ENCODE data around the gene CTSV. TPM values are rescaled to one million over a fixed set of nuclear protein-coding genes. Genes with fewer than 3 reads are reported as not detected.
A peak's percentile ranks its signal among the peaks of the same experiment; 100 is the strongest.

Gene CTSV
- total RNA-seq, 1 experiment from 2014 or later: 11.4 TPM

DNA sequence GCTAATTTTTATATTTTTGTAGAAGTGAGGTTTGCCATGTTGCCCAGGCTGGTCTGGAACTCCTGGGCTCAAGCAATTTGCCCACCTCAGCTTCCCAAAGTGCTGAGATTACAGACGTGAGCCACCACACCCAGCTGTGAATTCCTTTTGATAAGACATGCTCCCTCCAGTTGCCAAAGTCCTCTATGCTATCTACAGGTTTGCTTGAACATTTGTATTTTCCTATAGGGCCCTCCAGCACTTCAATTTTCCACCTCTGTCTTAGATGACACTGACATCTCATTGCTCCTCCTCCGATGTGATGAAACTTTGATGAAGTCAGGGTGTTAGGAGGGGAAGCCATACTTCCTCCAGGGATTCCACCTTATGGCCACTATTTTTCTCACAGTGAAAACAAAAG, 25.2 kb upstream of the CTSV start:
- no peak for TF ChIP-seq CTCF (conservative IDR thresholded peaks at IDR 0.05; ENCODE audit: low read depth, low read length)
- no peak for TF ChIP-seq EZH2 (IDR thresholded peaks at IDR 0.05; ENCODE audit: low read length, unreplicated experiment)
- intact Hi-C loops (cut with micrococcal nuclease): loop anchor here (5.0 kb wide), 1 partner anchor 43 kb away; no protein-coding TSS in a partner anchor
- DNase-seq (no peak), ATAC-seq (no peak)
- no peaks in the 10 kb centered on the region for H3K9me3 ChIP-seq (ENCODE audit: low read length)
- no peaks in the 10 kb centered on the region for H3K27me3 ChIP-seq (ENCODE audit: low read length)
- H3K79me2 ChIP-seq (ENCODE audit: low read length): no peaks in the 10 kb centered on the region
- H3K4me1 ChIP-seq (ENCODE audit: insufficient read depth, low read length): peaks cover 27% of the 10 kb centered on the region
- H3K27ac ChIP-seq (ENCODE audit: low read length): no peak overlapping the region
- no peaks in the 10 kb centered on the region for H3K36me3 ChIP-seq (ENCODE audit: low read depth, low read length)
- H3K9ac ChIP-seq (ENCODE audit: low read length): no peak overlapping the region
- H3K4me3 ChIP-seq (ENCODE audit: low read length): no peak overlapping the region
- CTCF ChIA-PET: no interaction called here
- H3K4me2 ChIP-seq (ENCODE audit: low read length): no peak overlapping the region
- POLR2A ChIA-PET (ENCODE audit: unreplicated experiment): no interaction called here
- BruUV-seq (replicated peaks): no TSS peak
- no peaks in the 10 kb centered on the region for H4K20me1 ChIP-seq (ENCODE audit: low read length)
- no peak overlapping the region for H2AFZ ChIP-seq (ENCODE audit: low read length)
- H3K9me2 ChIP-seq (replicated peaks; ENCODE audit: low read length): no peaks in the 10 kb centered on the region
- peaks cover 5% of the 10 kb centered on the region for H3F3A ChIP-seq (ENCODE audit: low read length, unreplicated experiment)

GRCh38 chr9:97060796-97061195, 21.9 kb upstream of the CTSV start:
- Histone ChIP-seq H3K9me2 (replicated peaks; ENCODE audit: low read length) (no peaks in the 10 kb centered on the region), H3K36me3 (ENCODE audit: low read depth, low read length) (no peaks in the 10 kb centered on the region), H3K4me1 (ENCODE audit: insufficient read depth, low read length) (peaks cover 31% of the 10 kb centered on the region), H3K27me3 (ENCODE audit: low read length) (no peaks in the 10 kb centered on the region), H3K4me2 (ENCODE audit: low read length) (no peak overlapping the region), H3K9ac (ENCODE audit: low read length) (no peak overlapping the region), H3F3A (ENCODE audit: low read length, unreplicated experiment) (peaks cover 8% of the 10 kb centered on the region), H3K9me3 (ENCODE audit: low read length) (no peaks in the 10 kb centered on the region), H4K20me1 (ENCODE audit: low read length) (no peaks in the 10 kb centered on the region), H3K79me2 (ENCODE audit: low read length) (no peaks in the 10 kb centered on the region), H3K27ac (ENCODE audit: low read length) (no peak overlapping the region), H2AFZ (ENCODE audit: low read length) (no peak overlapping the region), H3K4me3 (ENCODE audit: low read length) (no peak overlapping the region)
- ChIA-PET POLR2A (ENCODE audit: unreplicated experiment) (no interaction called here), CTCF (no interaction called here)
- no peak for TF ChIP-seq CTCF (conservative IDR thresholded peaks at IDR 0.05; ENCODE audit: low read depth, low read length)
- TF ChIP-seq EZH2phosphoT487 (IDR thresholded peaks at IDR 0.05; ENCODE audit: borderline replicate concordance, low read length): no peak
- no peak for TF ChIP-seq EZH2 (IDR thresholded peaks at IDR 0.05; ENCODE audit: low read length, unreplicated experiment)
- intact Hi-C loops (cut with micrococcal nuclease): loop anchor here (5.0 kb wide), 1 partner anchor 47 kb away; no protein-coding TSS in a partner anchor
- ATAC-seq: no peak
- BruUV-seq (replicated peaks): no TSS peak
- DNase-seq: no peak

- H3K9me3 ChIP-seq (ENCODE audit: low read length): no peaks in the 10 kb centered on the region
- no TSS peak for BruUV-seq (replicated peaks)
- no peaks in the 10 kb centered on the region for H3K27me3 ChIP-seq (ENCODE audit: low read length)
- peaks cover 8% of the 10 kb centered on the region for H3F3A ChIP-seq (ENCODE audit: low read length, unreplicated experiment)
- TF ChIP-seq EZH2 (IDR thresholded peaks at IDR 0.05; ENCODE audit: low read length, unreplicated experiment) (no peak), EZH2phosphoT487 (IDR thresholded peaks at IDR 0.05; ENCODE audit: borderline replicate concordance, low read length) (no peak), CTCF (conservative IDR thresholded peaks at IDR 0.05; ENCODE audit: low read depth, low read length) (no peak)
- H2AFZ ChIP-seq (ENCODE audit: low read length): no peak overlapping the region
- H4K20me1 ChIP-seq (ENCODE audit: low read length): no peaks in the 10 kb centered on the region
- DNase-seq (peak; percentile 89), ATAC-seq (peak; percentile 82)
- peaks cover 31% of the 10 kb centered on the region for H3K4me1 ChIP-seq (ENCODE audit: insufficient read depth, low read length)
- peak overlapping the region; percentile 52; the same call in 1 of the 2 replicates for H3K4me2 ChIP-seq (ENCODE audit: low read length)
- no peaks in the 10 kb centered on the region for H3K79me2 ChIP-seq (ENCODE audit: low read length)
- H3K9ac ChIP-seq (ENCODE audit: low read length): peak overlapping the region; percentile 48
- CTCF ChIA-PET: no interaction called here
- no peak overlapping the region for H3K4me3 ChIP-seq (ENCODE audit: low read length)
- H3K27ac ChIP-seq (ENCODE audit: low read length): peak overlapping the region; percentile 88
- no peaks in the 10 kb centered on the region for H3K36me3 ChIP-seq (ENCODE audit: low read depth, low read length)
- POLR2A ChIA-PET (ENCODE audit: unreplicated experiment): no interaction called here
- intact Hi-C loops (cut with micrococcal nuclease): loop anchor here (5.0 kb wide), 1 partner anchor 48 kb away; no protein-coding TSS in a partner anchor
- no peaks in the 10 kb centered on the region for H3K9me2 ChIP-seq (replicated peaks; ENCODE audit: low read length)
Observed at GRCh38 chr9:97059626-97060025, 20.7 kb upstream of the CTSV start.

All from PC-3 (cell line).